RWPE1 (cell line): ENCODE measurements around the gene RUNX1.

Experiments
- CTCF ChIA-PET: fragments of 350-600 bp; sonication (Branson Sonifier 250); formaldehyde crosslinking; extraction: SDS; loops from one replicate; lab custom pipeline; 2021; lab: Yijun Ruan, JAX
- POLR2A ChIA-PET: fragments of 400-600 bp; formaldehyde crosslinking; extraction: SDS; loops from one replicate; lab custom pipeline; 2020; ENCODE audit warnings: antibody characterized with exemption; ENCODE audit not compliant: low non-redundant PET; lab: Yijun Ruan, JAX
- DNase-seq: peaks from one replicate; pipeline ENCODE4 v3.0.0; 2012; ENCODE audit warnings: low spot score
- H3K27ac ChIP-seq: fragments of 450-650 bp; 2 replicates; pipeline ENCODE4 v1.5.1; 2017
- TF ChIP-seq, protein P1 (sequence below): fragments of 450-650 bp; conservative IDR thresholded peaks from 2 replicates; pipeline ENCODE4 v1.5.1; 2017; ENCODE audit warnings: low read depth, mild to moderate bottlenecking

RUNX1 gene

DNA sequence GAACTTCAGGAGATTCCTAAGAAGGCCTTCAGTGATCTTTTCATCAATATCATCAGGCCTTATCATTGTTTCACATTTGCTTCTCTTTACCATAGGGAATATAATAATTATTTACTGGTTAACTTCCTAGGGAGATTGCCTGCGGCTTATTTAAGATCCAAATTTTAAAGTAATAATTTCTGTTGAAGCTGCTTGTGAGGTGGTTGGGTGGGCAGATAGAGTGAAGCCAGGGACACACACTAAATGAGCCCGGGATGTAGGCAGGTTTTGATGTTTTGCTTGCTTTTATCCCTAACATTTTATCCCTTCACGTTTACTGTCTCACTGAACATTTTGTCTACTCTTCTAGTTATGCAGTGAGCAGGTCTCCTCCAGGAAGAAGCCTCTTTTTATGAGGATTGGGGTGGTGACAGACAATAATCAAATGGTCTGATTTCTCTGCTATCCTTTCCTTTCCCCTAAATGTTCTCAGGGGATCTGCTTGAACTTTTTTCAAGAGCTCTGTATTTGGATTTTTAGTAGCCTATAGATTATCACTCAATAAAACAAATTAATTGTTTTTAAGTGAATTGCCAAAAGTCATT, 164.7 kb downstream of the RUNX1 start:
- DNase-seq: no peak
- no peak overlapping the region for H3K27ac ChIP-seq
- TF ChIP-seq, protein P1, sequence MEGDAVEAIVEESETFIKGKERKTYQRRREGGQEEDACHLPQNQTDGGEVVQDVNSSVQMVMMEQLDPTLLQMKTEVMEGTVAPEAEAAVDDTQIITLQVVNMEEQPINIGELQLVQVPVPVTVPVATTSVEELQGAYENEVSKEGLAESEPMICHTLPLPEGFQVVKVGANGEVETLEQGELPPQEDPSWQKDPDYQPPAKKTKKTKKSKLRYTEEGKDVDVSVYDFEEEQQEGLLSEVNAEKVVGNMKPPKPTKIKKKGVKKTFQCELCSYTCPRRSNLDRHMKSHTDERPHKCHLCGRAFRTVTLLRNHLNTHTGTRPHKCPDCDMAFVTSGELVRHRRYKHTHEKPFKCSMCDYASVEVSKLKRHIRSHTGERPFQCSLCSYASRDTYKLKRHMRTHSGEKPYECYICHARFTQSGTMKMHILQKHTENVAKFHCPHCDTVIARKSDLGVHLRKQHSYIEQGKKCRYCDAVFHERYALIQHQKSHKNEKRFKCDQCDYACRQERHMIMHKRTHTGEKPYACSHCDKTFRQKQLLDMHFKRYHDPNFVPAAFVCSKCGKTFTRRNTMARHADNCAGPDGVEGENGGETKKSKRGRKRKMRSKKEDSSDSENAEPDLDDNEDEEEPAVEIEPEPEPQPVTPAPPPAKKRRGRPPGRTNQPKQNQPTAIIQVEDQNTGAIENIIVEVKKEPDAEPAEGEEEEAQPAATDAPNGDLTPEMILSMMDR: no peak
- POLR2A ChIA-PET: no interaction called here
- CTCF ChIA-PET: interaction anchor here (0.6 kb wide), 2 partner anchors 162 to 259 kb away, joined by 4 read pairs; no protein-coding TSS in a partner anchor

DNA sequence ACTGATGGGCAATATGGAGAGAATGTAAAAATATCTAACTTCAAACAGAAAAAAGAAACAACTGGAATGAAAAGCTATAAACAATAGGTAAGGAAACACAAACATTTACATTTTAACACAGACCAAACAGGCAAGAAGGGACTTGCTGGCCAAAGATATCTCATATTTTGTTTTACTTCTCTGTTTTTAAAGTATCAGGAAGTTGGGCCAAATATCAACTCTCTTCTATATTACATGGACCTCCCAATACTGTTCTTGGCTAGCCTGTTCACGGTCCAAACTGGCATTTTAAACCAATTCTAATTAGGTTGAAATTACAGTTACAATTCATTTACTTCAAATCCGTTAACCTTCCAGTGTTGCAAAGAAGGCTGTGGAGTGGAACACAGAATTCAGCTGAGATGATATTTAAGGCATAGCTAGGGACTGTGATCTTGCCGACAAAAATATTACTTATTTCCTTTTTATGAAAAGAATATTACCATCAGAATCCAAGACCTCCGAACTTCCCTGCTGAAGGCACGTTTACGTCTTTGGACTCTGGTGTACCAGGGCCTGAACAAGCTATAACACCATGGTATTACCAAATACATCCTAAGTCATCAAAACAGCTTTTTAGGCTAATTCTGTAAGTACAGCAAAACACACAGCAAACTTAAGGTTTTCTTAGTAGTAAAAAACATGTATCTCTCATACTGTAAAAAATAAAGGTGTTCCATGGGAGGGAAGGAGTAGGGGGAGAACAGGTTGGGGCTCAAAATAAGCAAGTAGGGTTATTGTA, 165.4 kb downstream of the RUNX1 start:
- TF ChIP-seq, protein P1: no peak
- ChIA-PET CTCF (interaction anchor here (0.7 kb wide), 3 partner anchors 87 to 194 kb away, joined by 3 read pairs; no protein-coding TSS in a partner anchor), POLR2A (no interaction called here)
- no peak overlapping the region for H3K27ac ChIP-seq
- DNase-seq: no peak

DNA sequence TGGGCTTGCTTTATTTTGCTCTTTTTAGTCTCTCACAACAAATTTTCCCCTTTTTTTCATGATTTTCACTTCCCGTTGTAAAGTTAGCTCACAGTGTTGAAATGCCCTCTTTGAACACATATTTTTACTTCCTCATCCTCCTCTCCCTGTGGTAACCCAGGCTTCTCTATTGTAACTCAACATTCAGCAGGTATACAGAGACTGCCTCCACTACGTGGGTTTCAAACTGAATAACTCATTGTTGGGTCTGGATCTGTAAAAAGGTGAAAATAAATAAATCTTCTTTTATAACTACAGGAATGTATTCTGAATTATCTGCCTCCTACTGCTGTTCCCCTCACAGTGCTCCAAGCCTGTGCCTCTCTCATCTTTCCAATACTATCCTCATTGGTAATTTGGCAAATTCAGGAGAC, 166.4 kb downstream of the RUNX1 start:
- ChIA-PET CTCF (no interaction called here), POLR2A (no interaction called here)
- TF ChIP-seq, protein P1: no peak
- DNase-seq: no peak
- H3K27ac ChIP-seq: no peak overlapping the region

DNA sequence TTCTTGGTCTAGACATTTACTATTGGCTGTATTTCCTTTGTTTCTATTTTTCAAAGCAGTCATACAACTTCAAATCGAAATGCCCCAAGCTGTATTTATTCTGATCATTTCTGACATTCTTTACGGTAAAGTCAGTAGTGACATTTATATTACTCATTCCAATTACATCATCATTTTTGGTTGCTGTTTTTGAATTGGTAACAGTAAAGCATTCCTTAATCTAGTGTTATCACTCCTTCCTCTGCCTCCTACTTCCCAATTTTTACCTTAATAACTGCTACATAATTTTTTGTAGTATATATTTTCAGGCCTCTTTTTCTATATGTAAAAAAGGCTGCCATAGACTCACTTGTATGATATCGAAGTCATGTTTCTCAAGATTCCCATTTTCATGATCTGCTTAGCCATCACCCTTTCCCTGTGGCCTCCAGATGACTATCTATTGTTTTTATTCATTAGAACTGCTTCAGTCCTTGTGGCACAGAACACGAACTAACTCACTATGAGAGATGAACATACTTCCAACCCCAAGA, 167.2 kb downstream of the RUNX1 start:
- DNase-seq: peak; percentile 77
- POLR2A ChIA-PET: no interaction called here

DNA sequence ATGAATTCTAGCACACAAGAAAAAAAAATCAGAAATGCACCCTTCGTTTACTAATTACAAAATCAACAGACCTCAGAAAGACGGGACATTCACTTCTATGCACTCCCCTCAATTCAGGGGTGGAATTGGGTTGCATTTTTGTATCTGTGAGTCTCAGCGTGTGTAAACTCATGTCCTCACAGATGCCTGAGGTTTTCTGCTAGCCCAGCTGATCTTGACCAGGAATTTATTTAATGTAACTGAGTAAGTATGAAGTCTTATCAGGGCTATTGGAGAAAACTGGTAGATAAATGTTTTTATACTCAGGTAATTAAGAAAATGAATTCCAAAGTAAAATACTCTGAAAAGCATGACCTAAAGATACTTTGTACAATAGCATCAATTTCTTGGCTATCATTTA, 167.7 kb downstream of the RUNX1 start:
- DNase-seq: no peak
- no peak overlapping the region for H3K27ac ChIP-seq
- TF ChIP-seq, protein P1: no peak
- ChIA-PET CTCF (interaction anchor here (0.7 kb wide), 1 partner anchor 137 kb away, joined by 4 read pairs; no protein-coding TSS in a partner anchor), POLR2A (no interaction called here)

More for the DNA sequence above, 167.2 kb downstream of the RUNX1 start:
- CTCF ChIA-PET: interaction anchor here (0.7 kb wide), 1 partner anchor 138 kb away, joined by 4 read pairs; no protein-coding TSS in a partner anchor
- TF ChIP-seq, protein P1: no peak
- H3K27ac ChIP-seq: no peak overlapping the region

DNA sequence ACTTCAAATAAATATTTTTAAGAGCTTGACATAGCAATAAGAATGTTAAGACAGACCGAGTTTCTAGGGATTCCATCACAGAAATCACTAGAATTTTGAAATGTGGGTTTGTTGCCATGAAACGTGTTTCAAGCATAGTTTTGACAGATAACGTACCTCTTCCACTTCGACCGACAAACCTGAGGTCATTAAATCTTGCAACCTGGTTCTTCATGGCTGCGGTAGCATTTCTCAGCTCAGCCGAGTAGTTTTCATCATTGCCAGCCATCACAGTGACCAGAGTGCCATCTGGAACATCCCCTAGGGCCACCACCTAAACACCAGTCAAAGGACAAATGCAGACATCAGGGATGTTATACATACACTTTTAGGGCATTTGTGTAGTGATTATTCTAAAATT, 168.7 kb downstream of the RUNX1 start:
- no peak for DNase-seq
- H3K27ac ChIP-seq: no peak overlapping the region; the same call in 1 of the 2 replicates
- POLR2A ChIA-PET: no interaction called here
- TF ChIP-seq, protein P1: no peak
- CTCF ChIA-PET: interaction anchor here (1.3 kb wide), 1 partner anchor 135 kb away, joined by 4 read pairs; no protein-coding TSS in a partner anchor
